IPS DF 6.9 (cell line): ENCODE data around the gene ZNF25.
"Not testable (repeated sequence)": the region's sequence is repeated elsewhere in the genome, so short reads cannot be mapped to it uniquely, and the experiment has no call there.

ENCODE experiments used
- DNase-seq: peaks from one replicate; pipeline ENCODE4 v3.0.0-alpha.2; 2013; ENCODE audit warnings: low read depth, low spot score
- H3K27ac ChIP-seq: one replicate; pipeline ENCODE4 v1.5.1; 2013; ENCODE audit warnings: low read length, control low read depth
- H3K27me3 ChIP-seq: 2 replicates; pipeline ENCODE4 v1.6.1; 2013; ENCODE audit warnings: mild to moderate bottlenecking, low read length; ENCODE audit not compliant: control insufficient read depth, insufficient read depth
- H3K36me3 ChIP-seq: 2 replicates; pipeline ENCODE4 v1.6.1; 2013; ENCODE audit warnings: low read length; ENCODE audit not compliant: control insufficient read depth, insufficient read depth
- H3K4me1 ChIP-seq: 2 replicates; pipeline ENCODE4 v1.6.1; 2013; ENCODE audit warnings: low read length; ENCODE audit not compliant: control insufficient read depth, insufficient read depth
- H3K4me3 ChIP-seq: 2 replicates; pipeline ENCODE4 v1.5.1; 2013; ENCODE audit warnings: mild to moderate bottlenecking, low read length
- H3K9me3 ChIP-seq: 2 replicates; pipeline ENCODE4 v1.6.1; 2013; ENCODE audit warnings: low read length, inconsistent platforms; ENCODE audit not compliant: control insufficient read depth, insufficient read depth
- WGBS: extraction: QIAGEN DNeasy Blood & Tissue Kit; methylation state at CpG from one replicate; pipeline ENCODE4 v1.1.7; 2013; ENCODE audit warnings: mixed read lengths, missing lambda C conversion rate; ENCODE audit not compliant: insufficient read length, insufficient coverage; 5-methylcytosine and 5-hydroxymethylcytosine counted together

The ZNF25 gene

GRCh38 chr10:37998920-37999319 is 22.5 kb upstream of the ZNF25 start:
- not testable (repeated sequence) for H3K27me3 ChIP-seq, H3K4me1 ChIP-seq, H3K27ac ChIP-seq, H3K9me3 ChIP-seq, H3K36me3 ChIP-seq, DNase-seq, H3K4me3 ChIP-seq
- no CpG with 5 or more reads among the region's 3 CpGs for WGBS

- Histone ChIP-seq H3K27ac (no peak overlapping the region), H3K36me3 (no peaks in the 10 kb centered on the region), H3K4me3 (no peak overlapping the region), H3K9me3 (peaks cover 10% of the 10 kb centered on the region), H3K27me3 (no peaks in the 10 kb centered on the region), H3K4me1 (no peaks in the 10 kb centered on the region)
- DNase-seq = no peak
- WGBS = no CpG with 5 or more reads among the region's 3 CpGs
Observed at GRCh38 chr10:37992083-37992482, 15.6 kb upstream of the ZNF25 start.

GRCh38 chr10:37991655-37992054 is 15.2 kb upstream of the ZNF25 start:
- WGBS = no CpG with 5 or more reads among the region's 2 CpGs

GRCh38 chr10:37976880-37977203 is 395 bp upstream of the ZNF25 start:
- Histone ChIP-seq H3K4me1 (no peaks in the 10 kb centered on the region), H3K27me3 (no peaks in the 10 kb centered on the region), H3K36me3 (no peaks in the 10 kb centered on the region), H3K9me3 (no peaks in the 10 kb centered on the region), H3K4me3 (no peak overlapping the region), H3K27ac (no peak overlapping the region)
- DNase-seq = no peak
- no CpG with 5 or more reads among the region's 9 CpGs for WGBS

More at GRCh38 chr10:37991655-37992054, 15.2 kb upstream of the ZNF25 start:
- no peak overlapping the region for H3K4me3 ChIP-seq
- peaks cover 10% of the 10 kb centered on the region for H3K9me3 ChIP-seq
- H3K27me3 ChIP-seq = no peaks in the 10 kb centered on the region
- no peak overlapping the region for H3K27ac ChIP-seq
- H3K36me3 ChIP-seq = no peaks in the 10 kb centered on the region
- DNase-seq = no peak
- no peaks in the 10 kb centered on the region for H3K4me1 ChIP-seq

- WGBS = no CpG with 5 or more reads among the region's 5 CpGs
- Histone ChIP-seq H3K36me3 (no peaks in the 10 kb centered on the region), H3K4me3 (no peak overlapping the region; the same call in 1 of the 2 replicates), H3K27ac (no peak overlapping the region), H3K4me1 (no peaks in the 10 kb centered on the region), H3K27me3 (no peaks in the 10 kb centered on the region), H3K9me3 (no peaks in the 10 kb centered on the region; the same call in 1 of the 2 replicates)
- no peak for DNase-seq
Observed at GRCh38 chr10:37975401-37975991, 951 bp downstream of the ZNF25 start.

GRCh38 chr10:37972396-37972795 is 4.1 kb downstream of the ZNF25 start:
- H3K9me3 ChIP-seq = no peaks in the 10 kb centered on the region; the same call in 1 of the 2 replicates
- H3K27me3 ChIP-seq = no peaks in the 10 kb centered on the region
- no CpG with 5 or more reads among the region's 1 CpG for WGBS
- H3K4me1 ChIP-seq = no peaks in the 10 kb centered on the region
- no peaks in the 10 kb centered on the region for H3K36me3 ChIP-seq
- no peak overlapping the region for H3K4me3 ChIP-seq
- no peak for DNase-seq
- H3K27ac ChIP-seq = no peak overlapping the region

GRCh38 chr10:37965006-37965405 is 11.4 kb downstream of the ZNF25 start:
- no peaks in the 10 kb centered on the region for H3K4me1 ChIP-seq
- H3K27me3 ChIP-seq = no peaks in the 10 kb centered on the region

GRCh38 chr10:37960591-37961137 is 15.8 kb downstream of the ZNF25 start:
- no peak for DNase-seq
- Histone ChIP-seq H3K36me3 (no peaks in the 10 kb centered on the region), H3K9me3 (peaks cover 4% of the 10 kb centered on the region), H3K27me3 (no peaks in the 10 kb centered on the region), H3K4me3 (no peak overlapping the region), H3K4me1 (no peaks in the 10 kb centered on the region), H3K27ac (no peak overlapping the region)
- WGBS = no CpG with 5 or more reads among the region's 2 CpGs

More at GRCh38 chr10:37965006-37965405, 11.4 kb downstream of the ZNF25 start:
- Histone ChIP-seq H3K4me3 (no peak overlapping the region), H3K9me3 (peaks cover 4% of the 10 kb centered on the region), H3K27ac (no peak overlapping the region), H3K36me3 (no peaks in the 10 kb centered on the region)
- no peak for DNase-seq

- no peaks in the 10 kb centered on the region for H3K36me3 ChIP-seq
- WGBS = no CpG with 5 or more reads among the region's 2 CpGs
- H3K9me3 ChIP-seq = no peaks in the 10 kb centered on the region; the same call in 1 of the 2 replicates
- DNase-seq = no peak
- H3K4me1 ChIP-seq = no peaks in the 10 kb centered on the region
- H3K4me3 ChIP-seq = no peak overlapping the region
- H3K27me3 ChIP-seq = no peaks in the 10 kb centered on the region
- no peak overlapping the region for H3K27ac ChIP-seq
Observed at GRCh38 chr10:37957841-37958240, 18.6 kb downstream of the ZNF25 start.

- WGBS = no CpG with 5 or more reads among the region's 3 CpGs
- peaks cover 2% of the 10 kb centered on the region for H3K9me3 ChIP-seq
- no peak overlapping the region for H3K4me3 ChIP-seq
- H3K27me3 ChIP-seq = no peaks in the 10 kb centered on the region
- H3K36me3 ChIP-seq = no peaks in the 10 kb centered on the region
- no peaks in the 10 kb centered on the region for H3K4me1 ChIP-seq
- no peak overlapping the region for H3K27ac ChIP-seq
- DNase-seq = no peak
Observed at GRCh38 chr10:37952926-37953325, 23.5 kb downstream of the ZNF25 start.
